IMR-90 (cell line): ENCODE measurements around the gene ADGRV1. TPM values are rescaled to one million over a fixed set of nuclear protein-coding genes. Genes with fewer than 3 reads are reported as not detected.

Experiments
- ATAC-seq: fragments of 200-7000 bp; cut with Tn5 transposase; 2 replicates; pipeline ENCODE4 v1.9.1; 2020; ENCODE audit warnings: low read depth, mild to moderate bottlenecking, moderate library complexity
- BruUV-seq: library from RNA; stranded (reverse); fragments of 400-500 nt; replicated peaks from 2 replicates; lab custom pipeline; 2021; lab: Mats Ljungman, UMichigan
- CTCF ChIA-PET: fragments of 300-600 bp; formaldehyde crosslinking; extraction: SDS; loops from one replicate; lab custom pipeline; 2021; ENCODE audit warnings: antibody characterized with exemption; lab: Yijun Ruan, JAX
- POLR2A ChIA-PET: fragments of 300-600 bp; sonication (Branson Sonifier 250); formaldehyde crosslinking; loops from one replicate; lab custom pipeline; 2022; ENCODE audit warnings: antibody characterized with exemption; ENCODE audit not compliant: unreplicated experiment; lab: Charles Lee
- DNase-seq: peaks from one replicate; pipeline ENCODE4 v3.0.0; 2013
- H2AFZ ChIP-seq: replicated peaks from 2 replicates; pipeline ENCODE3; 2013; ENCODE audit warnings: low read length, mild to moderate bottlenecking; ENCODE audit not compliant: poor library complexity
- H2AK5ac ChIP-seq: 2 replicates; pipeline ENCODE4 v1.6.1; 2013; ENCODE audit warnings: low read depth, low read length, inconsistent platforms
- H2AK9ac ChIP-seq: replicated peaks from 2 replicates; pipeline ENCODE3; 2013; ENCODE audit warnings: mild to moderate bottlenecking, low read depth, low read length, moderate library complexity; ENCODE audit not compliant: poor library complexity
- H2BK120ac ChIP-seq: 2 replicates; pipeline ENCODE4 v1.6.1; 2013; ENCODE audit warnings: low read depth, low read length, inconsistent platforms
- H2BK15ac ChIP-seq: 3 replicates; pipeline ENCODE4 v1.6.1; 2013; ENCODE audit warnings: low read depth, low read length, inconsistent platforms
- H2BK20ac ChIP-seq: 2 replicates; pipeline ENCODE4 v1.6.1; 2013; ENCODE audit warnings: low read depth, mild to moderate bottlenecking, inconsistent platforms, low read length, moderate library complexity
- H2BK5ac ChIP-seq: 2 replicates; pipeline ENCODE4 v1.6.1; 2013; ENCODE audit warnings: mild to moderate bottlenecking, low read depth, low read length, inconsistent platforms; ENCODE audit not compliant: poor library complexity, severe bottlenecking
- H3K14ac ChIP-seq: replicated peaks from 2 replicates; pipeline ENCODE4 v1.6.1; 2013; ENCODE audit warnings: low read depth, low read length, inconsistent platforms
- H3K18ac ChIP-seq: 2 replicates; pipeline ENCODE4 v1.6.1; 2013; ENCODE audit warnings: low read depth, low read length, control low read depth
- H3K23ac ChIP-seq: 2 replicates; pipeline ENCODE4 v1.6.1; 2013; ENCODE audit warnings: low read depth, low read length, inconsistent platforms
- H3K27ac ChIP-seq: 2 replicates; pipeline ENCODE4 v1.5.1; 2013; ENCODE audit warnings: mild to moderate bottlenecking, control low read depth, low read length; ENCODE audit not compliant: insufficient read depth
- H3K27me3 ChIP-seq: 2 replicates; pipeline ENCODE4 v1.6.1; 2013; ENCODE audit warnings: low read length; ENCODE audit not compliant: control insufficient read depth, insufficient read depth
- H3K36me3 ChIP-seq: 2 replicates; pipeline ENCODE4 v1.6.1; 2013; ENCODE audit warnings: low read length, mixed read lengths; ENCODE audit not compliant: control insufficient read depth, insufficient read depth
- H3K4ac ChIP-seq: 2 replicates; pipeline ENCODE4 v1.6.1; 2013; ENCODE audit warnings: low read depth, low read length, inconsistent platforms
- H3K4me1 ChIP-seq: 2 replicates; pipeline ENCODE4 v1.6.1; 2013; ENCODE audit warnings: low read length, mixed read lengths; ENCODE audit not compliant: control insufficient read depth, insufficient read depth
- H3K4me2 ChIP-seq: 2 replicates; pipeline ENCODE4 v1.6.1; 2013; ENCODE audit warnings: low read depth, mild to moderate bottlenecking, control low read depth, low read length, moderate library complexity
- H3K4me3 ChIP-seq: 2 replicates; pipeline ENCODE4 v1.5.1; 2013; ENCODE audit warnings: low read depth, mild to moderate bottlenecking, control low read depth, low read length, moderate library complexity; ENCODE audit not compliant: insufficient read depth
- H3K56ac ChIP-seq: 2 replicates; pipeline ENCODE4 v1.6.1; 2013; ENCODE audit warnings: low read length, inconsistent platforms; ENCODE audit not compliant: insufficient read depth; ENCODE audit errors: extremely low read depth
- H3K79me1 ChIP-seq, 2 experiments: 2 replicates each; pipeline ENCODE4 v1.6.1; 2013; ENCODE audit warnings: low read length in 2 of 2, inconsistent platforms in 1 of 2, low read depth in 1 of 2
- H3K9ac ChIP-seq: 2 replicates; pipeline ENCODE4 v1.6.1; 2013; ENCODE audit warnings: low read depth, low read length, control low read depth
- H3K9me1 ChIP-seq: 2 replicates; pipeline ENCODE4 v1.6.1; 2013; ENCODE audit warnings: low read length, inconsistent platforms; ENCODE audit not compliant: insufficient read depth
- H3K9me3 ChIP-seq: 2 replicates; pipeline ENCODE4 v1.6.1; 2013; ENCODE audit warnings: low read length; ENCODE audit not compliant: control insufficient read depth, insufficient read depth
- H4K20me1 ChIP-seq: 2 replicates; pipeline ENCODE4 v1.6.1; 2013; ENCODE audit warnings: low read length, inconsistent platforms; ENCODE audit not compliant: insufficient read depth
- H4K5ac ChIP-seq: 2 replicates; pipeline ENCODE4 v1.6.1; 2013; ENCODE audit warnings: mild to moderate bottlenecking, low read depth, low read length, control low read depth
- H4K8ac ChIP-seq, 2 experiments: 2 replicates each; pipeline ENCODE4 v1.6.1; 2013; ENCODE audit warnings: low read depth in 2 of 2, low read length in 2 of 2, control low read depth in 1 of 2, inconsistent platforms in 1 of 2
- H4K91ac ChIP-seq: 2 replicates; pipeline ENCODE4 v1.6.1; 2013; ENCODE audit warnings: low read depth, low read length, inconsistent platforms; ENCODE audit not compliant: insufficient read depth
- BHLHE40 ChIP-seq: fragments of 150-350 bp; IDR thresholded peaks from 2 replicates; pipeline ENCODE4 v1.6.1; 2016; ENCODE audit warnings: mild to moderate bottlenecking, low read depth, low read length
- CEBPB ChIP-seq: IDR thresholded peaks from 2 replicates; pipeline ENCODE4 v1.6.1; 2012; ENCODE audit warnings: low read depth, low read length, improper control_type of control experiment
- MAZ ChIP-seq: IDR thresholded peaks from 2 replicates; pipeline ENCODE4 v1.6.1; 2012; ENCODE audit warnings: low read depth, mild to moderate bottlenecking, low read length, improper control_type of control experiment, moderate library complexity, borderline replicate concordance
- NFE2L2 ChIP-seq: fragments of 150-350 bp; IDR thresholded peaks from 2 replicates; pipeline ENCODE4 v1.6.1; 2016; ENCODE audit warnings: low read depth, mild to moderate bottlenecking, low read length
- RAD21 ChIP-seq: IDR thresholded peaks from 2 replicates; pipeline ENCODE4 v1.6.1; 2012; ENCODE audit warnings: low read length, improper control_type of control experiment
- RCOR1 ChIP-seq: IDR thresholded peaks from 2 replicates; pipeline ENCODE4 v1.6.1; 2012; ENCODE audit warnings: mild to moderate bottlenecking, low read length, improper control_type of control experiment; ENCODE audit not compliant: insufficient replicate concordance
- SMC3 ChIP-seq: fragments of 150-350 bp; IDR thresholded peaks from 2 replicates; pipeline ENCODE4 v1.6.1; 2016; ENCODE audit warnings: low read depth, mild to moderate bottlenecking, antibody characterized with exemption, low read length, moderate library complexity
- WGBS, 2 experiments: methylation state at CpG; one replicate each; pipeline versions ENCODE4 v1.1.5 to v1.1.7; 2013; ENCODE audit warnings: missing lambda C conversion rate in 2 of 2; ENCODE audit not compliant: insufficient read length in 1 of 2; ENCODE audit errors: extremely low coverage in 2 of 2; 5-methylcytosine and 5-hydroxymethylcytosine counted together
- dilution Hi-C: fragments of 300-500 bp; cut with HindIII; formaldehyde crosslinking; loops from one replicate; pipeline ENCODE4 v1.14.3; 2018; ENCODE audit warnings: low sequenced_read_pairs; ENCODE audit not compliant: unreplicated experiment
- in situ Hi-C: fragments of 300-500 bp; cut with MboI; formaldehyde crosslinking; loops from 3 replicates; pipeline ENCODE4 v1.14.3; 2019; ENCODE audit warnings: low sequenced_read_pairs, inconsistent platforms, mixed read lengths
- intact Hi-C: fragments of 100-400 bp; cut with micrococcal nuclease; formaldehyde crosslinking; loops from 2 replicates; pipeline ENCODE4 v1.10.0; 2022
- polyA plus RNA-seq, 3 experiments: library from polyadenylated mRNA; depleted of rRNA; stranded (reverse); fragments of >200 nt; gene quantifications; 2 replicates each; pipeline ENCODE4 v1.2.3, GENCODE V29; 2012; ENCODE audit warnings: low replicate concordance in 1 of 3
- total RNA-seq: library from RNA; depleted of rRNA; stranded (reverse); fragments of >200 nt; gene quantifications from 2 replicates; pipeline ENCODE4 v1.2.3, GENCODE V29; 2012
- TF ChIP-seq, protein P1 (sequence below): fragments of 150-350 bp; IDR thresholded peaks from 2 replicates; pipeline ENCODE4 v1.6.1; 2017; ENCODE audit warnings: mild to moderate bottlenecking, antibody characterized with exemption, low read length, low read depth

Gene ADGRV1
- total and polyA plus RNA-seq, 2 of the 4 experiments (the other 2 are of a cell fraction), result under 0.01 TPM; not detected in 1

DNA sequence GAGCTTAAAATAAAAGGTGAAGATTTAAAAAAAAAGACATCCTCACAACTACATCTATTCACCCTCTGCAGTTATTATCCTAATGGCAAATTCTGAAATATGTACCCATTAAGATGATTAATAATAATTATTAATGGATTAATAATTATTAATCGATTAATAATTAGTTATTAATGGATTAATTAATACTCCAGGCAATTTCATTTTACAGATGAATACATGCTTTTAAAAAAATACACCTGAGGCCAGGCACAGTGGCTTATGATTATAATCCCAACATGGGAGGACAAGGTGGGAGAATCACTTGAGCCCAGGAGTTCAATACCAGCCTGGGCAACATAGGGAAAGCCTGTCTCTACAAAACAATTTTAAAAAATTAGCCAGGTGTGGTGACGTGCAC, 642.1 kb downstream of the ADGRV1 start:
- Histone ChIP-seq H3K4ac (no peak overlapping the region), H3K4me1 (no peaks in the 10 kb centered on the region), H3K14ac (no peak overlapping the region), H3K36me3 (no peaks in the 10 kb centered on the region), H4K20me1 (no peaks in the 10 kb centered on the region), H3K9ac (no peak overlapping the region), H3K56ac (no peak overlapping the region), H3K79me1 (no peaks in the 10 kb centered on the region), H3K9me1 (no peaks in the 10 kb centered on the region), H3K27ac (no peak overlapping the region), H3K4me3 (no peak overlapping the region), H3K4me2 (no peak overlapping the region), H2AFZ (no peak overlapping the region), H2BK5ac (no peak overlapping the region), H4K8ac (no peak overlapping the region), H2BK20ac (no peak overlapping the region), H2BK120ac (no peak overlapping the region), H3K18ac (no peak overlapping the region), H4K91ac (no peak overlapping the region), H3K9me3 (no peaks in the 10 kb centered on the region), H2BK15ac (no peak overlapping the region), H3K23ac (no peak overlapping the region), H4K5ac (no peak overlapping the region), H2AK9ac (no peak overlapping the region), H3K27me3 (no peaks in the 10 kb centered on the region), H2AK5ac (no peak overlapping the region)
- TF ChIP-seq MAZ, result no peak
- TF ChIP-seq, protein P1, sequence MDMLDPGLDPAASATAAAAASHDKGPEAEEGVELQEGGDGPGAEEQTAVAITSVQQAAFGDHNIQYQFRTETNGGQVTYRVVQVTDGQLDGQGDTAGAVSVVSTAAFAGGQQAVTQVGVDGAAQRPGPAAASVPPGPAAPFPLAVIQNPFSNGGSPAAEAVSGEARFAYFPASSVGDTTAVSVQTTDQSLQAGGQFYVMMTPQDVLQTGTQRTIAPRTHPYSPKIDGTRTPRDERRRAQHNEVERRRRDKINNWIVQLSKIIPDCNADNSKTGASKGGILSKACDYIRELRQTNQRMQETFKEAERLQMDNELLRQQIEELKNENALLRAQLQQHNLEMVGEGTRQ, result no peak
- no peak for TF ChIP-seq SMC3
- TF ChIP-seq RAD21, result no peak
- no peak for TF ChIP-seq NFE2L2
- no peak for TF ChIP-seq RCOR1
- no peak for TF ChIP-seq CEBPB
- no peak for TF ChIP-seq BHLHE40
- DNase-seq, result no peak
- no TSS peak for BruUV-seq
- intact Hi-C loops (no loop called here), dilution Hi-C loops (no loop called here), in situ Hi-C loops (no loop called here)
- ChIA-PET CTCF (no interaction called here), POLR2A (no interaction called here)
- no peak for ATAC-seq
- whole genome bisulfite sequencing, 2 experiments, result no CpG with 5 or more reads among the region's 2 CpGs
